ENCODE data around the gene PCNX2.
"Not testable (repeated sequence)": the region's sequence is repeated elsewhere in the genome, so short reads cannot be mapped to it uniquely, and the experiment has no call there.

The PCNX2 gene

GRCh38 chr1:233138788-233139585 lies 156.5 kb downstream of the PCNX2 start:
- peaks cover 2% of the 10 kb centered on the region for H3K36me3 ChIP-seq (ENCODE audit: control insufficient read depth, insufficient read depth, low read length)
- DNase-seq (ENCODE audit: extremely low read depth, insufficient read length) = no peak
- TF ChIP-seq CTCF (IDR thresholded peaks at IDR 0.05; ENCODE audit: insufficient read depth, low read length, poor library complexity, severe bottlenecking) = no peak

GRCh38 chr1:233135833-233136232 lies 159.7 kb downstream of the PCNX2 start:
- no peak for DNase-seq (ENCODE audit: extremely low read depth, insufficient read length)
- Histone ChIP-seq H3K4me3 (replicated peaks; ENCODE audit: low read depth, low read length) (no peak overlapping the region), H3K27me3 (replicated peaks; ENCODE audit: control insufficient read depth, insufficient read depth, low read length) (no peaks in the 10 kb centered on the region), H3K36me3 (ENCODE audit: control insufficient read depth, insufficient read depth, low read length) (peaks cover 2% of the 10 kb centered on the region)
- no peak for TF ChIP-seq CTCF (IDR thresholded peaks at IDR 0.05; ENCODE audit: insufficient read depth, low read length, poor library complexity, severe bottlenecking)

More at GRCh38 chr1:233138788-233139585, 156.5 kb downstream of the PCNX2 start:
- H3K4me3 ChIP-seq (replicated peaks; ENCODE audit: low read depth, low read length) = no peak overlapping the region
- H3K27me3 ChIP-seq (replicated peaks; ENCODE audit: control insufficient read depth, insufficient read depth, low read length) = no peaks in the 10 kb centered on the region

GRCh38 chr1:233132445-233132844 lies 163.1 kb downstream of the PCNX2 start:
- no peak overlapping the region for H3K4me3 ChIP-seq (replicated peaks; ENCODE audit: low read depth, low read length)
- no peaks in the 10 kb centered on the region; the same call in 1 of the 2 replicates for H3K36me3 ChIP-seq (ENCODE audit: control insufficient read depth, insufficient read depth, low read length)
- no peak for TF ChIP-seq CTCF (IDR thresholded peaks at IDR 0.05; ENCODE audit: insufficient read depth, low read length, poor library complexity, severe bottlenecking)
- H3K27me3 ChIP-seq (replicated peaks; ENCODE audit: control insufficient read depth, insufficient read depth, low read length) = no peaks in the 10 kb centered on the region
- DNase-seq (ENCODE audit: extremely low read depth, insufficient read length) = no peak

- not testable (repeated sequence) for DNase-seq (ENCODE audit: extremely low read depth, insufficient read length); H3K27me3 ChIP-seq (replicated peaks; ENCODE audit: control insufficient read depth, insufficient read depth, low read length); H3K36me3 ChIP-seq (ENCODE audit: control insufficient read depth, insufficient read depth, low read length); H3K4me3 ChIP-seq (replicated peaks; ENCODE audit: low read depth, low read length)
Measured at GRCh38 chr1:233129031-233129430, 166.5 kb downstream of the PCNX2 start.

GRCh38 chr1:233127157-233127556 lies 168.4 kb downstream of the PCNX2 start:
- DNase-seq (ENCODE audit: extremely low read depth, insufficient read length) = no peak
- TF ChIP-seq CTCF (IDR thresholded peaks at IDR 0.05; ENCODE audit: insufficient read depth, low read length, poor library complexity, severe bottlenecking) = no peak
- H3K4me3 ChIP-seq (replicated peaks; ENCODE audit: low read depth, low read length) = no peak overlapping the region
- no peaks in the 10 kb centered on the region for H3K27me3 ChIP-seq (replicated peaks; ENCODE audit: control insufficient read depth, insufficient read depth, low read length)
- H3K36me3 ChIP-seq (ENCODE audit: control insufficient read depth, insufficient read depth, low read length) = no peaks in the 10 kb centered on the region

- Histone ChIP-seq H3K36me3 (ENCODE audit: control insufficient read depth, insufficient read depth, low read length) (no peaks in the 10 kb centered on the region), H3K4me3 (replicated peaks; ENCODE audit: low read depth, low read length) (no peak overlapping the region), H3K27me3 (replicated peaks; ENCODE audit: control insufficient read depth, insufficient read depth, low read length) (no peaks in the 10 kb centered on the region)
- TF ChIP-seq CTCF (IDR thresholded peaks at IDR 0.05; ENCODE audit: insufficient read depth, low read length, poor library complexity, severe bottlenecking) = no peak
- no peak for DNase-seq (ENCODE audit: extremely low read depth, insufficient read length)
Measured at GRCh38 chr1:233122779-233123178, 172.7 kb downstream of the PCNX2 start.

Data from GM06990 (cell line).